Measurements from ENCODE around the gene MYDGF. TPM values are rescaled to one million over a fixed set of nuclear protein-coding genes. Genes with fewer than 3 reads are reported as not detected.

Gene MYDGF
- total and polyA plus RNA-seq, 9 of the 15 experiments (the other 6 are each of a cell fraction or from before 2014, with no cell fraction given) = 4.2 to 141 (median 82.1) TPM

DNA sequence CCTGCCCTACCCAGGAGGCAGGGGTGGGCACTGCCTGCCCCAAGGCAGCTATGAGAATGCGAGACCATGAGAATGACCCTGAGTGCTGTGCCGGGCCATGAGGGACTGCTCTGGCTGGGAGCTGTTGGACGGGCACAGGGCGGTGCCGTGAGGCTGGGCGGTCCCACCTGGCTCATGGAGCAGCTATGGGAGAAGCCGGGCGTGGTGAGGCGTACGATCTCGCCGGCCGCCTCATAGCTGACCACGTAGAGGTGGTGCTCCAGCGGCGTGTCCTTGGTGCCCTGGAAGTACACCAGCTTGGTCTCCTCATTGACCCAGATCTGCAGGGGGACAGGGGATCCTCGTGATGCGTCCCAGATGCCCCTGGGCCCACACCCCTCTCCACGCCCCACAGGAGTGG lies 19.3 kb upstream of the MYDGF start:
- Histone ChIP-seq H3K36me3 (ENCODE audit: control insufficient read depth, insufficient read depth, low read length) (peaks cover 85% of the 10 kb centered on the region; the same call in 2 of the 3 replicates), H2AFZ (ENCODE audit: low read depth, low read length) (no peak overlapping the region), H3K79me2 (ENCODE audit: control insufficient read depth, insufficient read depth, low read length) (no peaks in the 10 kb centered on the region), H3K9me3 (replicated peaks; ENCODE audit: control insufficient read depth, insufficient read depth, low read depth, low read length) (no peaks in the 10 kb centered on the region), H3K9ac (ENCODE audit: insufficient read depth in 1 of 2, low read depth in 2 of 2, low read length in 2 of 2) (no peak overlapping the region), H3K27me3 (ENCODE audit: control insufficient read depth in 2 of 2, insufficient read depth in 2 of 2, low read length in 2 of 2) (no peaks in the 10 kb centered on the region), H3K4me3 (no peak overlapping the region), H3K4me1 (replicated peaks in 1 of 2; ENCODE audit: control insufficient read depth in 2 of 2, insufficient read depth in 2 of 2, low read length in 2 of 2) (peaks cover 0 to 33% of the 10 kb centered on the region in 2 experiments; a peak in 2 of 5 replicates), H4K20me1 (replicated peaks; ENCODE audit: control insufficient read depth, insufficient read depth, low read length) (no peaks in the 10 kb centered on the region), H3K27ac (ENCODE audit: extremely low read depth, low read depth, low read length) (no peak overlapping the region), H3K4me2 (ENCODE audit: insufficient read depth, low read length) (no peak overlapping the region), H3K9me1 (ENCODE audit: control insufficient read depth, insufficient read depth, low read length) (peaks cover 2% of the 10 kb centered on the region)
- in situ Hi-C loops (cut with MboI) = no loop called here
- 97% methylated on average over 19 of the region's 19 CpGs for WGBS (ENCODE audit: insufficient coverage, low coverage, missing lambda C conversion rate)
- FAIRE-seq = no peak
- intact Hi-C loops (cut with micrococcal nuclease) = no loop called here
- DNase-seq (ENCODE audit: extremely low read depth in 1 of 4, low spot score in 3 of 4) = no peak
- TF ChIP-seq POLR2G (IDR thresholded peaks at IDR 0.05; ENCODE audit: low read depth, low read length) = peak; percentile 18; the same call in 1 of the 2 replicates
- TF ChIP-seq ATF1 (CRISPR knock-in tag; IDR thresholded peaks at IDR 0.05) = no peak
- TF ChIP-seq ATF1 (tag; IDR thresholded peaks at IDR 0.05) = no peak
- CTCF ChIA-PET (ENCODE audit: low intra/inter-chr PET ratio) = no interaction called here
- POLR2A ChIA-PET = interaction anchor here (0.6 to 1.0 kb wide), 3 partner anchors 9 to 267 kb away, joined by 3 to 4 read pairs (median 3); no protein-coding TSS in a partner anchor
- no peak for ATAC-seq
- no TSS peak for BruUV-seq (replicated peaks)

DNA sequence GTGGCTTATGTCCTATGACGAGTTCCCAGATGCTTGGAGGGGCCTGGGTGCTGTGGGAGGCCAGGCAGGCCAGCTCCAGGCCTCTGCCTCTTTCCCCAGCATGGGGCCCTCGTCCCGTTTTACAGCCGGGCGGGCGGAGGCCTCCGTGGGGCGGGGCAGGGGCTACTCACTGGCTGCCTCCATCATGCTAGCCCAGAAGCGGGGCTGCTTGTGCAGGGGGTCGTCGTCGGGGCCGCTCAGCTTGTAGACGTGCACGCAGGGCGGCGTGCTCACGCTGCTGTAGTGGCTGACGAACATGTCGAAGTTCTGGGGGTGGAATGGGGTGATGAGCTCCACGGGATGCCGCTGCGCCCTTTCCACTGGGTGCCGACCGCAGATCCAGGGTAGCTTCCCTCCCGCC lies 18.4 kb upstream of the MYDGF start:
- Histone ChIP-seq H3K9me3 (replicated peaks; ENCODE audit: control insufficient read depth, insufficient read depth, low read depth, low read length) (no peaks in the 10 kb centered on the region), H3K4me1 (replicated peaks in 1 of 2; ENCODE audit: control insufficient read depth in 2 of 2, insufficient read depth in 2 of 2, low read length in 2 of 2) (peaks cover 0 to 31% of the 10 kb centered on the region in 2 experiments; a peak in 2 of 5 replicates), H2AFZ (ENCODE audit: low read depth, low read length) (no peak overlapping the region), H4K20me1 (replicated peaks; ENCODE audit: control insufficient read depth, insufficient read depth, low read length) (no peaks in the 10 kb centered on the region), H3K36me3 (ENCODE audit: control insufficient read depth, insufficient read depth, low read length) (peaks cover 85% of the 10 kb centered on the region; the same call in 2 of the 3 replicates), H3K27ac (ENCODE audit: extremely low read depth, low read depth, low read length) (no peak overlapping the region), H3K27me3 (ENCODE audit: control insufficient read depth in 2 of 2, insufficient read depth in 2 of 2, low read length in 2 of 2) (no peaks in the 10 kb centered on the region), H3K9ac (ENCODE audit: insufficient read depth in 1 of 2, low read depth in 2 of 2, low read length in 2 of 2) (peak overlapping the region in 1 of 2 experiments; percentile 28; a peak in 1 of 4 replicates), H3K79me2 (ENCODE audit: control insufficient read depth, insufficient read depth, low read length) (no peaks in the 10 kb centered on the region), H3K9me1 (ENCODE audit: control insufficient read depth, insufficient read depth, low read length) (peaks cover 2% of the 10 kb centered on the region), H3K4me3 (no peak overlapping the region), H3K4me2 (ENCODE audit: insufficient read depth, low read length) (no peak overlapping the region)
- in situ Hi-C loops (cut with MboI) = no loop called here
- 85% methylated on average over 8 of the region's 26 CpGs for WGBS (ENCODE audit: insufficient coverage, low coverage, missing lambda C conversion rate)
- DNase-seq (ENCODE audit: extremely low read depth in 1 of 4, low spot score in 3 of 4) = no peak
- intact Hi-C loops (cut with micrococcal nuclease) = no loop called here
- no peak for ATAC-seq
- ChIA-PET POLR2A (interaction anchor here (0.9 to 1.1 kb wide), 3 partner anchors 10 to 18 kb away, joined by 3 to 4 read pairs (median 4); partner anchors contain the start of gene MYDGF), CTCF (ENCODE audit: low intra/inter-chr PET ratio) (no interaction called here)
- BruUV-seq (replicated peaks) = no TSS peak
- FAIRE-seq = no peak
- TF ChIP-seq FOXM1 (IDR thresholded peaks at IDR 0.05; ENCODE audit: low read depth) = no peak
- no peak for TF ChIP-seq FOXM1 (CRISPR knock-in tag; IDR thresholded peaks at IDR 0.05; ENCODE audit: low read depth)
- TF ChIP-seq BRD4 (IDR thresholded peaks at IDR 0.05) = no peak
- no peak for TF ChIP-seq ZNF699 (CRISPR knock-in tag; IDR thresholded peaks at IDR 0.05; ENCODE audit: insufficient replicate concordance)
- TF ChIP-seq POU5F1 (IDR thresholded peaks at IDR 0.05; ENCODE audit: borderline replicate concordance, low read depth, low read length, partially characterized antibody) = no peak
- TF ChIP-seq, protein P1, sequence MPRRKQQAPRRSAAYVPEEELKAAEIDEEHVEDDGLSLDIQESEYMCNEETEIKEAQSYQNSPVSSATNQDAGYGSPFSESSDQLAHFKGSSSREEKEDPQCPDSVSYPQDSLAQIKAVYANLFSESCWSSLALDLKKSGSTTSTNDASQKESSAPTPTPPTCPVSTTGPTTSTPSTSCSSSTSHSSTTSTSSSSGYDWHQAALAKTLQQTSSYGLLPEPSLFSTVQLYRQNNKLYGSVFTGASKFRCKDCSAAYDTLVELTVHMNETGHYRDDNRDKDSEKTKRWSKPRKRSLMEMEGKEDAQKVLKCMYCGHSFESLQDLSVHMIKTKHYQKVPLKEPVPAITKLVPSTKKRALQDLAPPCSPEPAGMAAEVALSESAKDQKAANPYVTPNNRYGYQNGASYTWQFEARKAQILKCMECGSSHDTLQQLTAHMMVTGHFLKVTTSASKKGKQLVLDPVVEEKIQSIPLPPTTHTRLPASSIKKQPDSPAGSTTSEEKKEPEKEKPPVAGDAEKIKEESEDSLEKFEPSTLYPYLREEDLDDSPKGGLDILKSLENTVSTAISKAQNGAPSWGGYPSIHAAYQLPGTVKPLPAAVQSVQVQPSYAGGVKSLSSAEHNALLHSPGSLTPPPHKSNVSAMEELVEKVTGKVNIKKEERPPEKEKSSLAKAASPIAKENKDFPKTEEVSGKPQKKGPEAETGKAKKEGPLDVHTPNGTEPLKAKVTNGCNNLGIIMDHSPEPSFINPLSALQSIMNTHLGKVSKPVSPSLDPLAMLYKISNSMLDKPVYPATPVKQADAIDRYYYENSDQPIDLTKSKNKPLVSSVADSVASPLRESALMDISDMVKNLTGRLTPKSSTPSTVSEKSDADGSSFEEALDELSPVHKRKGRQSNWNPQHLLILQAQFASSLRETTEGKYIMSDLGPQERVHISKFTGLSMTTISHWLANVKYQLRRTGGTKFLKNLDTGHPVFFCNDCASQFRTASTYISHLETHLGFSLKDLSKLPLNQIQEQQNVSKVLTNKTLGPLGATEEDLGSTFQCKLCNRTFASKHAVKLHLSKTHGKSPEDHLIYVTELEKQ (CRISPR knock-in tag; IDR thresholded peaks at IDR 0.05) = no peak
- TF ChIP-seq RBBP5 (IDR thresholded peaks at IDR 0.05; ENCODE audit: borderline replicate concordance, insufficient read depth, low read length, poor library complexity, severe bottlenecking) = no peak
- no peak for TF ChIP-seq LCOR (CRISPR knock-in tag; IDR thresholded peaks at IDR 0.05)
- no peak for TF ChIP-seq BMI1 (IDR thresholded peaks at IDR 0.05; ENCODE audit: low read length)
- no peak for TF ChIP-seq RBM34 (IDR thresholded peaks at IDR 0.05; ENCODE audit: borderline replicate concordance, insufficient read depth, low read length)

All from K562 (cell line).